ENCODE measurements around the gene CCL17.

- TF ChIP-seq CTCF (conservative IDR thresholded peaks at IDR 0.05) = no peak
- no peak for TF ChIP-seq ZFX (IDR thresholded peaks at IDR 0.05)
These were observed 13.8 kb upstream of the CCL17 start for GRCh38 chr16:57390636-57391295.

All from C4-2B (cell line).